Right cardiac atrium (tissue), 5 donors: ENCODE measurements around the gene COL4A2. TPM values are rescaled to one million over a fixed set of nuclear protein-coding genes. Genes with fewer than 3 reads are reported as not detected.
A peak's percentile ranks its signal among the peaks of the same experiment; 100 is the strongest.

Experiments
- ATAC-seq, 2 donors: fragments of 200-7000 bp; cut with Tn5 transposase; one replicate each; pipeline versions ENCODE4 v1.8.0 to v1.9.1; 2020; ENCODE audit warnings: moderate library complexity in 2 of 2, mild to moderate bottlenecking in 1 of 2
- DNase-seq, 3 donors: peaks; one replicate each; pipeline ENCODE4 v3.0.0-alpha.2; 2020
- H3K27ac ChIP-seq: one replicate; pipeline ENCODE4 v1.5.1; 2013; ENCODE audit warnings: mild to moderate bottlenecking, low read length, control low read depth, moderate library complexity
- H3K27me3 ChIP-seq: one replicate; pipeline ENCODE4 v1.6.1; 2013; ENCODE audit not compliant: control insufficient read depth, insufficient read depth
- H3K4me1 ChIP-seq: one replicate; pipeline ENCODE4 v1.6.1; 2013; ENCODE audit warnings: low read length; ENCODE audit not compliant: control insufficient read depth, insufficient read depth
- H3K4me3 ChIP-seq: one replicate; pipeline ENCODE4 v1.5.1; 2013; ENCODE audit warnings: low read length, control low read depth
- H3K9me3 ChIP-seq: one replicate; pipeline ENCODE4 v1.6.1; 2013; ENCODE audit warnings: low read length; ENCODE audit not compliant: control insufficient read depth
- WGBS: extraction: QIAGEN DNeasy Blood & Tissue Kit; methylation state at CpG from one replicate; pipeline ENCODE4 v1.1.7; 2013; 5-methylcytosine and 5-hydroxymethylcytosine counted together
- intact Hi-C, 4 donors: fragments of 100-400 bp; cut with DNase I; formaldehyde crosslinking; loops; one replicate each; pipeline versions ENCODE4 v1.11.0 to v1.14.0; 2022 to 2023
- polyA plus RNA-seq: library from polyadenylated mRNA; stranded (reverse); fragments of 200-250 nt; gene quantifications from one replicate; pipeline ENCODE4 v1.2.3, GENCODE V29; 2013
- total RNA-seq, 4 donors: library from RNA; stranded (reverse); fragmentation: NEBNext Ultra II Directional; extraction: Animal tissue kit (Norgen Biotek cat#: 25700); gene quantifications; one replicate each; pipeline ENCODE4 v1.2.1, GENCODE V29; 2021
- donor health status: healthy with polysubstance abuse.
- donor health status: DM: no; HTN: yes; CAD: no.
- donor health status: DM: no; HTN: no; CAD: no.
- donor health status: DM: no; HTN: yes; CAD: no; lungs with severe emphysema.
- donor health status: DM: yes; HTN: yes; CAD: no.

The COL4A2 gene
- total and polyA plus RNA-seq, 5 donors = 84.7 to 268 (median 103) TPM

DNA sequence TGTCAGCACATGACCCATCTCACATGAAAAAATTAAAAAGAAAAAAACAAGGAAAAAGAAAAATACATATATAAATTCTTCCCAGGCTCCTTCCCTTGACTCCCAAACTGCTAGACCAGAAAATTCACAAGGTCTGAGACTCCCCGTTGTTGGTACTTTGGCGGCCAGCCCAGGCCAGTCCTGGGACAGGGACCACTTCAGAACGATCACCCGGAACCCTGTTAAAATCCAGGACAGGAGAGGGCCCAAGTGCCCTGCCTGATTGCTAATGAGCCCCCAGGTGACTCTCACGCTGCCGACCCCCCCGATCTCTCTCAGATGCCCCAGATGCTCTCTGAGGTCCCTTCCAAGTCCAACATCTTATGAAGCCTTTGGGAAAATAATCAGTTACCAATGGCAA is 107.2 kb downstream of the COL4A2 start:
- no peaks in the 10 kb centered on the region for H3K9me3 ChIP-seq
- no peaks in the 10 kb centered on the region for H3K27me3 ChIP-seq
- peak overlapping the region; percentile 83 for H3K27ac ChIP-seq
- ATAC-seq (no peak), DNase-seq (peak in 1 of 3 donors; percentile 40)
- H3K4me3 ChIP-seq = no peak overlapping the region
- WGBS = 65% methylated on average over 7 of the region's 7 CpGs
- intact Hi-C loops = loop anchor here (5.0 to 10.0 kb wide), 5 partner anchors 69 to 182 kb away; partner anchors contain the start of genes COL4A1 (in 3 of the 4) and COL4A2 (in 3 of the 4)
- H3K4me1 ChIP-seq = peaks cover 49% of the 10 kb centered on the region

DNA sequence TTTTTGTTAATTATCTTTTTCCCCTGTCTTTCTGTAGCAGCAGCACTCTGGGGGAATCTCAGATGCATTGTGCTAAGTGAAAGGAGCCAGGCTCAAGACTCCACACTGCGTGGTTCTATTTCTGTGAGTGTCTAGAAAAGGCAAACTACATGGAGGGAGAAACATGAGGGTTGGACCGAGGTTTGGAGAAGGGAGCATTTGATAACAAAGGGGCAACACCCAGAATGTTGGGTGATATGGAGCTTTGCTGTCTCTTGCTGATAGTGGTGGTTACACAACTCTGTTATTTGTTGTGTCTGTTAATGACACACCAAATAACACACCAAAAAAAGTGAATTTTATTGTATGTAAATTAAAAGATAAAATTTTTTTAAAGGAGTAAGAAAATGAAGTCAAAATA is 107.8 kb downstream of the COL4A2 start:
- WGBS = 58% methylated on average over 2 of the region's 2 CpGs
- ATAC-seq (no peak), DNase-seq (no peak)
- Histone ChIP-seq H3K27ac (no peak overlapping the region), H3K27me3 (no peaks in the 10 kb centered on the region), H3K4me3 (no peak overlapping the region), H3K4me1 (peaks cover 48% of the 10 kb centered on the region), H3K9me3 (no peaks in the 10 kb centered on the region)
- intact Hi-C loops = loop anchor here (5.0 to 10.0 kb wide), 5 partner anchors 70 to 183 kb away; partner anchors contain the start of genes COL4A1 (in 3 of the 4) and COL4A2 (in 3 of the 4)

DNA sequence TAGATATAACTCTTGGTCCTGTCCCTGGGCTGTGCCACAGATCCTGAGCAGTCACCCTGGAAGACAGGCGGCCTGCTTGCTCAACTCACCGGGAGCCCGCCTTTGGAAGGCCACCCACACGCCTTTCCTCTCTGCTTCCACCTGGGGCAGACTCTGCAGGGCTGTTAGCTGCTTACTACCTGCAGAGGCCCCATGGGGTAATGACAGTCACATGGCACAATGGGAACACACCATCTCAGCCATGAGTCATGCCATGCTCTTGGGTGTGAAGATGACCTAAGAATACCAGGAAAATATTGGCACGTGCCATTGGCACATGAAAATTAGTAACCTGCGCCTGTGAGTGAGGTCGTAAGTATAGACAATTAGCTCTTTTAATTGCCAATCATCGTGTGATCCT is 108.6 kb downstream of the COL4A2 start:
- Histone ChIP-seq H3K4me3 (no peak overlapping the region), H3K9me3 (no peaks in the 10 kb centered on the region), H3K27me3 (no peaks in the 10 kb centered on the region), H3K27ac (peak overlapping the region; percentile 94), H3K4me1 (peaks cover 45% of the 10 kb centered on the region)
- intact Hi-C loops = loop anchor here (10.0 kb wide), 3 partner anchors 71 to 181 kb away; partner anchors contain the start of genes COL4A1 (in 2 of the 4) and COL4A2 (in 2 of the 4)
- 80% methylated on average over 8 of the region's 8 CpGs for WGBS
- ATAC-seq (peak in 1 of 2 donors; percentile 5), DNase-seq (peak in 1 of 3 donors; percentile 52)

DNA sequence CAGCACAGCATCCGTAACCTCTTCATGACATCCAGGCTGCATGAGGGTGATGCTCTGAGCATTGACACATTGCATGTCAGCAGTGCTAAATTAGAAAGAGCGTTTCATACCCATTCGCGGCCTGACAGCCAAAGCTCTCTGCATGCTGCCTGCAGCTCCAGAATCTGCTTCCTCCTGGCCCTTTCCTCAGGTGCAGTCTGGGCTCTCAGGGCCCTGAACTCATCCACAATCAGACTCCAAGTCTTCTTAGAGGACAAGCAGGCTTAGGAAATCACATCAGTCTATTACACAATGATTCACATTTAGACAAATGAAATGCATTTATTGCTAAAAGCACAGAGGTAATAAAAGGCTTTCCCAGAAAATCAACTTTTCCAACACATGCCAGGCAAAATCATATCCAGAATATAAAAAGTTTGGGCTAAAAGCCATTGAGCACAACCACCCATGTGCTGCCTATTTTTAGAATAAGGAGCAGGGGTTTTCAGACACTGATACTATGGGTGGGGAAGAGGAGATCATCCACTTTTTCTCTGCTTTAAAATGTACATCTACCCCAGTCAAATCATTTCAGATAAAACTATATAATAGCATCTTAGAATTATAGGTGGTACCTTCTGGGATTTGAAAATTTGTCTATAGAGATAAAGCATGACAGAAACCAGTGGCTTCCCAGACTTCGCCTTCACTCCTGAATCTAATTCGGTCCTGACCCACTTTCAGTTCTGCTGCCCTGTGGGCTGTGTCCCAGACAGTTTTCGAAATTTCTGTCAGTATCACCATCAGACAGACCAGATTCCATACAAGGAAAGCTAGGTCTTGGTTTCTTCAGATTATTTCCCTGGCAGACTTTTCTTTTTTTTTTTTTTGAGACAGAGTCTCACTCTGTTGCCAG is 109.3 kb downstream of the COL4A2 start:
- peaks cover 39% of the 10 kb centered on the region for H3K4me1 ChIP-seq
- DNase-seq (peak in 1 of 3 donors; percentile 48), ATAC-seq (peak; percentile 22 to 53)
- intact Hi-C loops = loop anchor here (10.0 kb wide), 3 partner anchors 72 to 182 kb away; partner anchors contain the start of genes COL4A1 (in 2 of the 4) and COL4A2 (in 2 of the 4)
- no peak overlapping the region for H3K4me3 ChIP-seq
- no peaks in the 10 kb centered on the region for H3K27me3 ChIP-seq
- no peaks in the 10 kb centered on the region for H3K9me3 ChIP-seq
- 42% methylated on average over 7 of the region's 7 CpGs for WGBS
- peak overlapping the region; percentile 94 for H3K27ac ChIP-seq

DNA sequence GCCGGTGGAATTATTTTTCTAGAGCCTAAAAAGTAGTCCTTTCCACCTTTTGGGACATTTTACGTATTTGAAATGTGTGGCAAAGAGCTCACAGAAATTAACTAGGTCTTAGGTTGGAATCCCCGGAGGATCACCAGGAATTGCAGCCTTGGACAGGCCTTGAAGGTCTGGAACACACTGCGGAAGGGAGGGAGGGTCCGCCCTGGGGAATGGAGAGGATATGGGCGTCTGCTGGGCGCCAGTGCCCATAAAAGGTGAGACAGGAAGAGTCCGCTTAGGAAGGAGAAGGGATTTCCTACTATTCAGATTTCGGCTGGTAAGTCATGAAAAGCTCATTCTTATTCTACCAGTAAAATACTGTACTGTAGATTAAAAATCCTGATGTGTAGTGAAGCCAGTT is 111.9 kb downstream of the COL4A2 start:
- intact Hi-C loops = loop anchor here (10.0 kb wide), 3 partner anchors 74 to 184 kb away; partner anchors contain the start of genes COL4A1 (in 2 of the 4) and COL4A2 (in 2 of the 4)
- DNase-seq (peak; percentile 56 to 74 (median 70)), ATAC-seq (peak; percentile 49 to 66)
- Histone ChIP-seq H3K4me1 (peaks cover 25% of the 10 kb centered on the region), H3K9me3 (no peaks in the 10 kb centered on the region), H3K4me3 (no peak overlapping the region), H3K27me3 (no peaks in the 10 kb centered on the region), H3K27ac (no peak overlapping the region)
- 67% methylated on average over 9 of the region's 9 CpGs for WGBS

DNA sequence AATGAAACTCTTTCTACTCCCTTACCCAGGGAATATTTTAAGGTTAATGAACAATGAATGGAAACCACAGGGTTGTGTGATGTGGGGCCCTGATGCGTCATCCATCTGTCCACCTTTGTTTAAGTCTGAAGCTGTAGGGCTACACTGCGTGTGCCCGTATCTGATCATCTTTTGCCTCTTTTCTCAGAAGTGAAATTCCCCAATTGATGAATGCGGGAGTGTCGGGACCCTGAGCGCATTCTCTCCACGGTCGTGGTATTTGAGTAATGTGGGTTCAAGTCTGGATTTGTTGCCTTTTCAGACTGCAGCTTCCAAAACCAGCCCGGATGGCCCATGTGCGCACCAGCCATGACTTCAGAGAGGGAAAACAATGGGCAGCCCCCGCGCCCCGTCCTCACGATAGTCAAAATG is 112.3 kb downstream of the COL4A2 start:
- H3K4me1 ChIP-seq = peaks cover 22% of the 10 kb centered on the region
- intact Hi-C loops = loop anchor here (10.0 kb wide), 3 partner anchors 75 to 185 kb away; partner anchors contain the start of genes COL4A1 (in 2 of the 4) and COL4A2 (in 2 of the 4)
- no peak for ATAC-seq
- H3K27me3 ChIP-seq = no peaks in the 10 kb centered on the region
- no peak for DNase-seq
- H3K27ac ChIP-seq = no peak overlapping the region
- no peaks in the 10 kb centered on the region for H3K9me3 ChIP-seq
- 74% methylated on average over 14 of the region's 14 CpGs for WGBS
- no peak overlapping the region for H3K4me3 ChIP-seq

DNA sequence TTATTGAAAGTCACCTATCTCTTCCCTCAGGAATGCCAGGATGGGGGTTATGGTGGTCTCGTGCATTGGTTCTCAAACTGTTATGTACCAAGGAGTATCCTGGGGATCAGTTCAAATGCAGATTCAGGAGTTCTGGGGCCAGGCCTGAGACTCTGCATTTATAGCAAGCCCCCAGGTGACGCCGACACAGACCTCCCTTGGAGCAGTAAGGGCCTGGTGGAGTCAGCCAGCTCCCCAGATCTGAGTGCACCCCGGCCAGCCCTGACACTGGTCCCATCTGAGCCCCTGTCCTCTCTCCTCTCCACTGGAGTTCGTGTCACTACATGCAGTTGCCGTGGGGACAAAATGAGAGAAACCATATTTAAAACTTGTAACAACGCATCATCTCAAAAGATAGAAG is 112.9 kb downstream of the COL4A2 start:
- Histone ChIP-seq H3K9me3 (no peaks in the 10 kb centered on the region), H3K4me3 (no peak overlapping the region), H3K27me3 (no peaks in the 10 kb centered on the region), H3K27ac (peak overlapping the region; percentile 5), H3K4me1 (peaks cover 22% of the 10 kb centered on the region)
- DNase-seq = no peak
- 82% methylated on average over 7 of the region's 7 CpGs for WGBS
- intact Hi-C loops = loop anchor here (5.0 to 10.0 kb wide), 4 partner anchors 75 to 198 kb away; partner anchors contain the start of genes COL4A1 (in 2 of the 4) and COL4A2 (in 2 of the 4)
- ATAC-seq = no peak

DNA sequence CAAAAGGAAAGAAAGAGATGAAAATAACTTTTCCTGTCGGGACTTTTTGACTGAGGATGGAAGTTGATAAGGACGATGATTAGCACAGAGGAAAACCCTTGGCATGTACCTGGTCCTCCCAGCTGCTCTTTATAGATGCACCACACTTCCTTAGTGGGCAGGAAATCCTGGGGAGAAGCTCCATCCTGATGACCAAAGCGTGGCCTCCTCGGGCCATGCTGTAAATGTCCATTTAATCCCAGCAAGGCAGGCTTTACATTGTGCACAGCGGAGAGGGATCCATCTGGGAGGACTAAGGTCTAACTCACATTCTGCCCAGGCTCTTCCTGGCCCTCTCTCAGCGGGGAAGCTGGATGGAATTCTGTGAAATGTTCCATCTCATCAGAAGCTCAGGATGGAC is 113.5 kb downstream of the COL4A2 start:
- Histone ChIP-seq H3K4me3 (no peak overlapping the region), H3K9me3 (no peaks in the 10 kb centered on the region), H3K27me3 (no peaks in the 10 kb centered on the region), H3K27ac (no peak overlapping the region), H3K4me1 (peaks cover 21% of the 10 kb centered on the region)
- 60% methylated on average over 6 of the region's 6 CpGs for WGBS
- ATAC-seq = no peak
- intact Hi-C loops = loop anchor here in 1 of 4 donors (5.0 kb wide), 1 partner anchor 198 kb away; no protein-coding TSS in a partner anchor
- no peak for DNase-seq

DNA sequence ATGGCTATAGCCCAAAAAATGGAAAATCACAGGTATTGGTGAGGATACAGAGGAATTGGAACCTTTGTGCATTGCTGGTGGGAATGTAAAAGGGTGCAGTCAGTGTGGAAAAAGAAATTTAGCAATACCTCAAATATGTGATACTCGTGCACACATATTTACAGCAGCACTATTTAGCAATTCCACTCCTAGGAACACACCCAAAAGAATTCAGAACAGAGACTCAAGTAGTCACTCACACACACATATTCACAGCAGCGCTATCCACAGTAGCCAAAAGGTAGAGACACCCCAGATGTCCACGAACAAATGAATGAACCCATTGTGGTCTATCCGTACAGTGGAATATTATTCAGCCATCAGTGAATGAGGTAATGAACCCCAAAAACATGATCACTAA is 114.0 kb downstream of the COL4A2 start:
- no peaks in the 10 kb centered on the region for H3K9me3 ChIP-seq
- H3K27ac ChIP-seq = no peak overlapping the region
- no peak for ATAC-seq
- H3K4me1 ChIP-seq = peaks cover 17% of the 10 kb centered on the region
- intact Hi-C loops = loop anchor here in 1 of 4 donors (5.0 kb wide), 1 partner anchor 199 kb away; no protein-coding TSS in a partner anchor
- 75% methylated on average over 4 of the region's 4 CpGs for WGBS
- H3K27me3 ChIP-seq = no peaks in the 10 kb centered on the region
- no peak for DNase-seq
- H3K4me3 ChIP-seq = no peak overlapping the region

DNA sequence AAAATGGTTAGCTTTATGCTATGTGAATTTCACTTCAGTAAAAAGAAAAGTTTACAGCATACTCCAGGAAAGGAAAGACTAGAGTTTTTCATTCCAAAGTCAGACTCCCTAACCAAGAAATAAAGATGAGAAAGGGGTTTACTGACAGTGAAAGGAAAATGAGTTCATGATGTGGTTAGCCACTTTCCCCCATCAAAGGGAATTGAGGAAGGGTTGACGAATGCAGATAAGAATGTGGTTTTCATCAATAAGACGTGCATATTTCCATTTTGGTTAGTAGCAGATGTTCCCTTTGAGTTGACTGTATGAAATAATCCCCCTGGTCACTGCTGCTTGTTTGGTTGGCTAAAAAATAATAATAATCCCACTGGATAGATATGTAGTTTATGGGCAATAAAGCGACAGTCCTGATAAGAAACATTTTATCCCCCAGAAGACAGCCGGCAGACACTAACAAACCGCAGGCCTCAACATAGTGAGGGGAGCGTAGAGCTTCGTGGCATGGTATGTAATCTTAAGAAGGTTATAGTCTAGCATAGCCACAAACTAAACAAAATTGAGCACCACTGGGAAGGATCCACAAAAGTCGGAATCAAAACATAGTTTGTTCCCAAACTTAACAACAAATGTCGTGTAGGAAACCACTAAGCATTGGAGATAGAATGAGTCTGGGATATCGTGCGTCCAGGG is 114.8 kb downstream of the COL4A2 start:
- ATAC-seq = no peak

More for the DNA sequence above, 114.8 kb downstream of the COL4A2 start:
- Histone ChIP-seq H3K27me3 (no peaks in the 10 kb centered on the region), H3K9me3 (no peaks in the 10 kb centered on the region), H3K4me1 (peaks cover 15% of the 10 kb centered on the region), H3K4me3 (no peak overlapping the region), H3K27ac (no peak overlapping the region)
- intact Hi-C loops = loop anchor here in 1 of 4 donors (5.0 kb wide), 1 partner anchor 200 kb away; no protein-coding TSS in a partner anchor
- WGBS = 83% methylated on average over 11 of the region's 11 CpGs
- DNase-seq = no peak
